Measurements from ENCODE around the gene PARD3B. TPM values are rescaled to one million over a fixed set of nuclear protein-coding genes. Genes with fewer than 3 reads are reported as not detected.

The PARD3B gene
- total and polyA plus RNA-seq, 8 donors: 1.8 to 42.6 (median 15.1) TPM

DNA sequence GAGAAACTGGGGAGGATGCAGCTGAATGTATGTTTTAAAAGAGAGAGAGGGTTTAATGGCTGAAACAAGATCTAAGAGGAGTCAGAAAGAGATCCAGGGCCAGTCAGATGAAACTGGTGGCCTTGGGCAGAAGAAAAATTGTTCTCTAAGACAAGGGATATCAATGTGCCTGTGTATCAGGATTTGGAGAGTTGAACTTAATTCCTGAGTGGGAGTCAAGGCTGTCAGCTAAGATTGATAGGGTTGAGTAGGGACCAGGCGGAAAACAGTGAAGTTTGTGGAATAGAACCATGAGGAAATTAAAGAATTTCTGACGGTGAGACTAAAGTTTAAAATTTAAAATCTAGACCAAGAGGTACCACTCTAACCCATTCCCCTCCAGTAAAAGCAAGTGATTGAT is 199.2 kb downstream of the PARD3B start:
- Histone ChIP-seq H3K4me1 (no peaks in the 10 kb centered on the region), H3K36me3 (no peaks in the 10 kb centered on the region), H3K9me3 (peaks cover 4 to 10% (median 4%) of the 10 kb centered on the region in 4 donors), H3K27ac (no peak overlapping the region), H3K4me3 (no peak overlapping the region), H3K27me3 (no peaks in the 10 kb centered on the region)
- TF ChIP-seq EP300 (IDR thresholded peaks at IDR 0.05) (no peak), POLR2A (IDR thresholded peaks at IDR 0.05) (no peak), POLR2AphosphoS5 (IDR thresholded peaks at IDR 0.05) (no peak)
- TF ChIP-seq, protein P1, sequence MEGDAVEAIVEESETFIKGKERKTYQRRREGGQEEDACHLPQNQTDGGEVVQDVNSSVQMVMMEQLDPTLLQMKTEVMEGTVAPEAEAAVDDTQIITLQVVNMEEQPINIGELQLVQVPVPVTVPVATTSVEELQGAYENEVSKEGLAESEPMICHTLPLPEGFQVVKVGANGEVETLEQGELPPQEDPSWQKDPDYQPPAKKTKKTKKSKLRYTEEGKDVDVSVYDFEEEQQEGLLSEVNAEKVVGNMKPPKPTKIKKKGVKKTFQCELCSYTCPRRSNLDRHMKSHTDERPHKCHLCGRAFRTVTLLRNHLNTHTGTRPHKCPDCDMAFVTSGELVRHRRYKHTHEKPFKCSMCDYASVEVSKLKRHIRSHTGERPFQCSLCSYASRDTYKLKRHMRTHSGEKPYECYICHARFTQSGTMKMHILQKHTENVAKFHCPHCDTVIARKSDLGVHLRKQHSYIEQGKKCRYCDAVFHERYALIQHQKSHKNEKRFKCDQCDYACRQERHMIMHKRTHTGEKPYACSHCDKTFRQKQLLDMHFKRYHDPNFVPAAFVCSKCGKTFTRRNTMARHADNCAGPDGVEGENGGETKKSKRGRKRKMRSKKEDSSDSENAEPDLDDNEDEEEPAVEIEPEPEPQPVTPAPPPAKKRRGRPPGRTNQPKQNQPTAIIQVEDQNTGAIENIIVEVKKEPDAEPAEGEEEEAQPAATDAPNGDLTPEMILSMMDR (IDR thresholded peaks at IDR 0.05): no peak
- intact Hi-C loops (cut with DNase I; ENCODE audit: low total_unique reads): no loop called here
- DNase-seq: no peak
- 90 to 98% (median 91%) methylated on average over 2 of the region's 2 CpGs for WGBS, 5 donors

DNA sequence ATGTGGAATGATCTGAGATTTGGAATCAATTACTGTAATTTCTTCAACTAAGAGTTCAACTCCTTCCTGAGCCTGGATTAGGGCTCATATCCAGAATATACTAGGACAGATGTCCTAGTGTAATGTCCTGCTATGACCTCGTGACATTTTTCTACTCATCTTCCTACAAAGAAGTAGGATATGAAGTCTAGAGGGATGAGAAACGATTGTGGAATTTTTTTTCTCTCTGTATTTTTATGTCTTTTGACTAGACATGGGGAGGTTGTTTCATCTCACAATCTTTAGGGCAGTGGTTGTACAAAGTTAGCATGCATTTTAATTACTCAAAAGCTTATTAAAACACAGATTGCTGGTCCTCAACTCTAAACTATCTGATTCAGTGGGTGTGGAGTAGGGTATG is 203.0 kb downstream of the PARD3B start:
- Histone ChIP-seq H3K27me3 (no peaks in the 10 kb centered on the region), H3K4me1 (no peaks in the 10 kb centered on the region), H3K36me3 (no peaks in the 10 kb centered on the region), H3K4me3 (no peak overlapping the region), H3K9me3 (no peaks in the 10 kb centered on the region), H3K27ac (no peak overlapping the region)
- intact Hi-C loops (cut with DNase I; ENCODE audit: low total_unique reads): no loop called here
- DNase-seq: no peak
- 81 to 87% (median 83%) methylated on average over 2 of the region's 2 CpGs for WGBS, 5 donors
- TF ChIP-seq EP300 (IDR thresholded peaks at IDR 0.05): no peak
- TF ChIP-seq, protein P1 (IDR thresholded peaks at IDR 0.05): no peak
- no peak for TF ChIP-seq POLR2AphosphoS5 (IDR thresholded peaks at IDR 0.05)
- TF ChIP-seq POLR2A (IDR thresholded peaks at IDR 0.05): no peak

DNA sequence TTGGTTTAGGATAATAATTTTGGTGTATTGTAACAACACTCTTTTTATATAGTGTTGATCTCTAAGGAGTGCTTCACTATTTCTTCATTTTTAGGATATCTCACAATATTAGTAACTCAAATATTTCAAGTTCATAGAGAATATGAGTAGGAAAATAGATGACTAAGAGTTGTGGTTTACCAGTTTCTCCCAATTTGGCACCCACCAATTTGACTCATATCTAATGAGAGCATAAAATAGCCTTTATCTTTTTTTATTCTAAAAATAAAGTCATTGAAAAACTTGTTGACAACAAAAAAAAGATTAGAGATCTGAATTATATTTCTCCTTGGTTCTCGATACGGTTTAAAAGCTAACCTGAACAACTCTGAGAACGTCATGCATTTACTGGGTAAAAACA is 204.0 kb downstream of the PARD3B start:
- WGBS, 5 donors: 92 to 96% (median 95%) methylated on average over 3 of the region's 3 CpGs

DNA sequence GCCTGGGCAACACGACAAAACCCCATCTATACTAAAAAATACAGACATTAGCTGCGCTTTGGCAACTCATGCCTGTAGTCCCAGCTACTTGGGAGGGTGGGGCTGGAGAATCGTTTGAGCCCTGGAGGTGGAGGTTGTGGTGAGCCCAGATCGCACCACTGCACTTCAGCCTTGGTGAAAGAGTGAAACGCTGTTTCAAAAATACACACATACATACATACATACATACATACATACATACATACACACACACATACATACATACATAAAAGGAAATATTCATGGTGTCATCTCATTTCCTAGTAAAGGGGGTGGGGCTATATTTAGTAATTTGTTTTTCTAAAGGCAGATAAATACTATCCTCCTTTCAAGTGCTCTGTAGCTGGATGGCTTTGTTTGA is 205.1 kb downstream of the PARD3B start:
- TF ChIP-seq EP300 (IDR thresholded peaks at IDR 0.05): no peak
- TF ChIP-seq POLR2A (IDR thresholded peaks at IDR 0.05): no peak
- no peak for TF ChIP-seq POLR2AphosphoS5 (IDR thresholded peaks at IDR 0.05)
- TF ChIP-seq, protein P1 (IDR thresholded peaks at IDR 0.05): no peak
- no peaks in the 10 kb centered on the region for H3K4me1 ChIP-seq
- no peaks in the 10 kb centered on the region for H3K9me3 ChIP-seq
- H3K36me3 ChIP-seq: no peaks in the 10 kb centered on the region
- intact Hi-C loops (cut with DNase I; ENCODE audit: low total_unique reads): no loop called here
- no peak overlapping the region for H3K4me3 ChIP-seq
- WGBS, 5 donors: 92 to 95% (median 92%) methylated on average over 5 of the region's 5 CpGs
- DNase-seq: no peak
- no peak overlapping the region for H3K27ac ChIP-seq
- no peaks in the 10 kb centered on the region for H3K27me3 ChIP-seq

More for the DNA sequence above, 204.0 kb downstream of the PARD3B start:
- no peaks in the 10 kb centered on the region for H3K9me3 ChIP-seq
- H3K4me3 ChIP-seq: no peak overlapping the region
- H3K27me3 ChIP-seq: no peaks in the 10 kb centered on the region
- H3K36me3 ChIP-seq: no peaks in the 10 kb centered on the region
- TF ChIP-seq, protein P1 (IDR thresholded peaks at IDR 0.05): no peak
- TF ChIP-seq POLR2A (IDR thresholded peaks at IDR 0.05) (no peak), POLR2AphosphoS5 (IDR thresholded peaks at IDR 0.05) (no peak), EP300 (IDR thresholded peaks at IDR 0.05) (no peak)
- H3K27ac ChIP-seq: no peak overlapping the region
- no peaks in the 10 kb centered on the region for H3K4me1 ChIP-seq
- intact Hi-C loops (cut with DNase I; ENCODE audit: low total_unique reads): no loop called here
- no peak for DNase-seq

Data from stomach (tissue), 9 donors.